ENCODE data around the gene TMEM132A. TPM values are rescaled to one million over a fixed set of nuclear protein-coding genes. Genes with fewer than 3 reads are reported as not detected.

TMEM132A gene
- total RNA-seq, 1 experiment from 2014 or later = 95.5 TPM

- Mint-ChIP-seq H3K36me3 (ENCODE audit: insufficient read depth in 1 of 3, low read depth in 3 of 3) (no peaks in the 10 kb centered on the region), H3K27me3 (ENCODE audit: low read depth) (peaks cover 12% of the 10 kb centered on the region), H3K27ac (no peak overlapping the region; a peak in 1 of 7 replicates), H3K9me3 (no peaks in the 10 kb centered on the region), H3K4me1 (0 out of 4 replicates have a peak, but pooled peaks cover 2 to 6% of the 10 kb centered on the region in 2 experiments), H3K4me3 (no peak overlapping the region)
- no peak overlapping the region for H2AFZ ChIP-seq (ENCODE audit: low read length)
- H3K27ac ChIP-seq (ENCODE audit: insufficient read length, low read depth, low read length) = no peak overlapping the region
- H4K20me1 ChIP-seq (ENCODE audit: control insufficient read depth, insufficient read depth, insufficient read length) = no peaks in the 10 kb centered on the region
- no peak overlapping the region for H3K4ac ChIP-seq (ENCODE audit: low read depth, low read length)
- no peaks in the 10 kb centered on the region for H3K79me2 ChIP-seq (ENCODE audit: insufficient read depth, low read length)
- no peak overlapping the region for H3K23ac ChIP-seq (ENCODE audit: insufficient read length, low read depth, low read length)
- H2BK20ac ChIP-seq (ENCODE audit: low read depth, low read length, poor library complexity, severe bottlenecking) = no peak overlapping the region
- no CpG with 5 or more reads among the region's 12 CpGs for WGBS (ENCODE audit: extremely low coverage, insufficient read length, low lambda C conversion rate)
- H2BK5ac ChIP-seq (ENCODE audit: insufficient read length, low read length) = no peak overlapping the region
- no peaks in the 10 kb centered on the region for H3K23me2 ChIP-seq (ENCODE audit: insufficient read length, low read depth, low read length, poor library complexity, severe bottlenecking)
- no peaks in the 10 kb centered on the region for H3K9me3 ChIP-seq (ENCODE audit: control insufficient read depth, low read depth, low read length)
- H2BK12ac ChIP-seq (ENCODE audit: insufficient read length, low read depth, low read length) = no peak overlapping the region
- no peak overlapping the region for H3K18ac ChIP-seq (ENCODE audit: insufficient read length, low read depth, low read length)
- no peak overlapping the region for H3T11ph ChIP-seq (ENCODE audit: low read length)
- DNase-seq = no peak
- H4K5ac ChIP-seq (ENCODE audit: insufficient read length, low read depth, low read length) = no peak overlapping the region
- H3K9ac ChIP-seq (ENCODE audit: extremely low read depth, insufficient read length, low read length) = no peak overlapping the region
- no peaks in the 10 kb centered on the region for H3K4me1 ChIP-seq (ENCODE audit: insufficient read depth, low read length)
- H3K79me1 ChIP-seq (ENCODE audit: insufficient read depth, low read depth, low read length, poor library complexity, severe bottlenecking) = no peaks in the 10 kb centered on the region
- H3K4me2 ChIP-seq (ENCODE audit: insufficient read depth, insufficient read length, low read length) = no peak overlapping the region
- H2BK15ac ChIP-seq (ENCODE audit: low read depth, low read length) = no peak overlapping the region
- H3K56ac ChIP-seq (ENCODE audit: insufficient read length, low read depth, low read length) = no peak overlapping the region
- H3K14ac ChIP-seq (ENCODE audit: insufficient read depth, low read length) = no peak overlapping the region
- TF ChIP-seq CTCF (conservative IDR thresholded peaks at IDR 0.05) = no peak
- no peak overlapping the region for H2AK5ac ChIP-seq (ENCODE audit: insufficient read length, low read length)
- H2BK120ac ChIP-seq (ENCODE audit: low read depth, low read length, poor library complexity, severe bottlenecking) = no peak overlapping the region
- no peaks in the 10 kb centered on the region; the same call in 1 of the 2 replicates for H3K27me3 ChIP-seq (ENCODE audit: insufficient read depth, low read length)
- no peak overlapping the region for H4K91ac ChIP-seq (ENCODE audit: insufficient read length, low read depth, low read length)
- no peak overlapping the region for H4K8ac ChIP-seq (replicated peaks; ENCODE audit: insufficient read length, low read depth, low read length)
Observed at GRCh38 chr11:60981515-60981914, 57.3 kb downstream of the TMEM132A start.
